ENCODE data around the gene MACROD2. TPM values are rescaled to one million over a fixed set of nuclear protein-coding genes. Genes with fewer than 3 reads are reported as not detected.

The MACROD2 gene
- total and polyA plus RNA-seq, 2 of the 4 experiments (the other 2 are of a cell fraction): not detected

DNA sequence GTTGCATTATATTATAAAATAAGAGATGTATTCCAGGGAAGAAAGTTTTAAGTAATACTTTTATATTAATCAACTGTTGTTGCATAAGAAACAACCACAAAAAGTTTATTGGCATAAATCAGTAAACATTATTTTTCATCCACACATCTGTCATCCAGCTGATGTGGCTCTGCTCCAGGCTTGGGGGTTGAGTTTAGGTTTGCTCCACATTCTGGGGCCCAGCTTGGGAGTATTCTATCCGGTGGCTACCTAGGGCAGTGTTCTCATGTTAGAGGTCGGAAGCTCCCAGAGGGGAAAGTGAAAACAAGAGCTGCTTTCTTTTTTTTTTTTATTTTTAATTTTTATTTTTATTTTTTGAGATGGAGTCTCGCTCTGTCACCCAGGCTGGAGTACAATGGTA is 1070.5 kb downstream of the MACROD2 start:
- Histone ChIP-seq H2AFZ (replicated peaks; ENCODE audit: low read length, poor library complexity) (no peak overlapping the region), H4K91ac (ENCODE audit: insufficient read depth, low read depth, low read length) (no peak overlapping the region), H3K9me3 (ENCODE audit: control insufficient read depth, insufficient read depth, low read length) (peaks cover 17% of the 10 kb centered on the region), H3K36me3 (ENCODE audit: control insufficient read depth, insufficient read depth, low read length) (no peaks in the 10 kb centered on the region), H2BK120ac (ENCODE audit: low read depth, low read length) (no peak overlapping the region), H2AK5ac (ENCODE audit: low read depth, low read length) (no peak overlapping the region), H4K8ac (ENCODE audit: low read depth in 2 of 2, low read length in 2 of 2) (no peak overlapping the region), H4K5ac (ENCODE audit: low read depth, low read length) (no peak overlapping the region), H3K4me1 (ENCODE audit: control insufficient read depth, insufficient read depth, low read length) (no peaks in the 10 kb centered on the region), H3K4ac (ENCODE audit: low read depth, low read length) (no peak overlapping the region), H3K9me1 (ENCODE audit: insufficient read depth, low read length) (no peaks in the 10 kb centered on the region), H3K18ac (ENCODE audit: low read depth, low read length) (no peak overlapping the region), H3K79me1 (ENCODE audit: low read depth in 1 of 2, low read length in 2 of 2) (no peaks in the 10 kb centered on the region), H2AK9ac (replicated peaks; ENCODE audit: low read depth, low read length, poor library complexity) (no peak overlapping the region), H4K20me1 (ENCODE audit: insufficient read depth, low read length) (no peaks in the 10 kb centered on the region), H3K14ac (replicated peaks; ENCODE audit: low read depth, low read length) (no peak overlapping the region), H2BK20ac (ENCODE audit: low read depth, low read length) (no peak overlapping the region), H2BK5ac (ENCODE audit: low read depth, low read length, poor library complexity, severe bottlenecking) (no peak overlapping the region), H3K27me3 (ENCODE audit: control insufficient read depth, insufficient read depth, low read length) (no peaks in the 10 kb centered on the region), H2BK15ac (ENCODE audit: low read depth, low read length) (no peak overlapping the region), H3K56ac (ENCODE audit: extremely low read depth, insufficient read depth, low read length) (no peak overlapping the region), H3K27ac (ENCODE audit: insufficient read depth, low read length) (no peak overlapping the region), H3K23ac (ENCODE audit: low read depth, low read length) (no peak overlapping the region), H3K4me3 (ENCODE audit: insufficient read depth, low read depth, low read length) (no peak overlapping the region), H3K9ac (ENCODE audit: low read depth, low read length) (no peak overlapping the region), H3K4me2 (ENCODE audit: low read depth, low read length) (no peak overlapping the region)
- POLR2A ChIA-PET (ENCODE audit: unreplicated experiment): no interaction called here
- intact Hi-C loops (cut with micrococcal nuclease): no loop called here
- dilution Hi-C loops (cut with HindIII; ENCODE audit: low sequenced_read_pairs, unreplicated experiment): no loop called here
- no CpG with 5 or more reads among the region's 3 CpGs for WGBS, 2 experiments (ENCODE audit: extremely low coverage in 2 of 2, insufficient read length in 1 of 2)
- in situ Hi-C loops (cut with MboI; ENCODE audit: low sequenced_read_pairs): no loop called here
- DNase-seq (no peak), ATAC-seq (ENCODE audit: low read depth) (no peak)
- TF ChIP-seq, protein P1, sequence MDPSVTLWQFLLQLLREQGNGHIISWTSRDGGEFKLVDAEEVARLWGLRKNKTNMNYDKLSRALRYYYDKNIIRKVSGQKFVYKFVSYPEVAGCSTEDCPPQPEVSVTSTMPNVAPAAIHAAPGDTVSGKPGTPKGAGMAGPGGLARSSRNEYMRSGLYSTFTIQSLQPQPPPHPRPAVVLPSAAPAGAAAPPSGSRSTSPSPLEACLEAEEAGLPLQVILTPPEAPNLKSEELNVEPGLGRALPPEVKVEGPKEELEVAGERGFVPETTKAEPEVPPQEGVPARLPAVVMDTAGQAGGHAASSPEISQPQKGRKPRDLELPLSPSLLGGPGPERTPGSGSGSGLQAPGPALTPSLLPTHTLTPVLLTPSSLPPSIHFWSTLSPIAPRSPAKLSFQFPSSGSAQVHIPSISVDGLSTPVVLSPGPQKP (IDR thresholded peaks at IDR 0.05; ENCODE audit: borderline replicate concordance, low read depth, low read length): no peak
- TF ChIP-seq BHLHE40 (IDR thresholded peaks at IDR 0.05; ENCODE audit: low read depth, low read length) (no peak), RAD21 (IDR thresholded peaks at IDR 0.05; ENCODE audit: low read length) (no peak), MXI1 (IDR thresholded peaks at IDR 0.05; ENCODE audit: borderline replicate concordance, low read depth, low read length) (no peak), CHD1 (IDR thresholded peaks at IDR 0.05; ENCODE audit: low read depth, low read length) (no peak), RFX5 (IDR thresholded peaks at IDR 0.05; ENCODE audit: low read depth, low read length) (no peak), CEBPB (IDR thresholded peaks at IDR 0.05; ENCODE audit: low read depth, low read length) (no peak), MAZ (IDR thresholded peaks at IDR 0.05; ENCODE audit: borderline replicate concordance, low read depth, low read length) (no peak), RCOR1 (IDR thresholded peaks at IDR 0.05; ENCODE audit: insufficient replicate concordance, low read length) (no peak), FOS (IDR thresholded peaks at IDR 0.05; ENCODE audit: low read depth, low read length) (no peak)
- TF ChIP-seq, protein P2, sequence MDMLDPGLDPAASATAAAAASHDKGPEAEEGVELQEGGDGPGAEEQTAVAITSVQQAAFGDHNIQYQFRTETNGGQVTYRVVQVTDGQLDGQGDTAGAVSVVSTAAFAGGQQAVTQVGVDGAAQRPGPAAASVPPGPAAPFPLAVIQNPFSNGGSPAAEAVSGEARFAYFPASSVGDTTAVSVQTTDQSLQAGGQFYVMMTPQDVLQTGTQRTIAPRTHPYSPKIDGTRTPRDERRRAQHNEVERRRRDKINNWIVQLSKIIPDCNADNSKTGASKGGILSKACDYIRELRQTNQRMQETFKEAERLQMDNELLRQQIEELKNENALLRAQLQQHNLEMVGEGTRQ (IDR thresholded peaks at IDR 0.05; ENCODE audit: low read depth, low read length): no peak
- TF ChIP-seq, protein P3, sequence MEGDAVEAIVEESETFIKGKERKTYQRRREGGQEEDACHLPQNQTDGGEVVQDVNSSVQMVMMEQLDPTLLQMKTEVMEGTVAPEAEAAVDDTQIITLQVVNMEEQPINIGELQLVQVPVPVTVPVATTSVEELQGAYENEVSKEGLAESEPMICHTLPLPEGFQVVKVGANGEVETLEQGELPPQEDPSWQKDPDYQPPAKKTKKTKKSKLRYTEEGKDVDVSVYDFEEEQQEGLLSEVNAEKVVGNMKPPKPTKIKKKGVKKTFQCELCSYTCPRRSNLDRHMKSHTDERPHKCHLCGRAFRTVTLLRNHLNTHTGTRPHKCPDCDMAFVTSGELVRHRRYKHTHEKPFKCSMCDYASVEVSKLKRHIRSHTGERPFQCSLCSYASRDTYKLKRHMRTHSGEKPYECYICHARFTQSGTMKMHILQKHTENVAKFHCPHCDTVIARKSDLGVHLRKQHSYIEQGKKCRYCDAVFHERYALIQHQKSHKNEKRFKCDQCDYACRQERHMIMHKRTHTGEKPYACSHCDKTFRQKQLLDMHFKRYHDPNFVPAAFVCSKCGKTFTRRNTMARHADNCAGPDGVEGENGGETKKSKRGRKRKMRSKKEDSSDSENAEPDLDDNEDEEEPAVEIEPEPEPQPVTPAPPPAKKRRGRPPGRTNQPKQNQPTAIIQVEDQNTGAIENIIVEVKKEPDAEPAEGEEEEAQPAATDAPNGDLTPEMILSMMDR (conservative IDR thresholded peaks at IDR 0.05; ENCODE audit: low read depth, low read length): no peak
- CTCF ChIA-PET: no interaction called here
- BruUV-seq (replicated peaks): no TSS peak

Measured in IMR-90 (cell line).